8988T (cell line): ENCODE results near the gene PRR23E.

Experiments used
- DNase-seq: peaks from one replicate; pipeline ENCODE4 v3.0.0; 2011

Gene PRR23E

GRCh38 chr3:127235706-127236105, 42.8 kb downstream of the PRR23E start:
- no peak for DNase-seq

DNA sequence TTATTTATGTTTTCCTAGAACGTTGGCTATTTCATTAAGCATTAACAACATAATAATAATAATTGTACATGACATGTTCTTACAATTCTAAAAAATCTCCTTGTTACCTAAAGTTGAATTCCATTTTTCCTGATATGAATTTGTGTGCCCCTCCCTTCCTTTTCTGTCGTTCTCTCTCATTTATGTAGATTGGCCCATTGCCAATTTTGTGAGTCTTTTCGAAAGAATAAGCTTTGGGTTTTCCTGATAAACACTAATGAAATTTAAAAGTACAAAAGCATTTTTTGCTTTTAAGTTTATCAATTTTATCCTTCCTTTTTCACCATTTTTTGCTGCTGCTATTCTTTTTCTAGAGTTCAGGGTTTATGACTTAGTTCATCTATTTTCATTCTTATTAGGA, 44.9 kb downstream of the PRR23E start:
- DNase-seq, result no peak

- no peak for DNase-seq
These were observed 45.7 kb downstream of the PRR23E start for GRCh38 chr3:127238602-127239001.

DNA sequence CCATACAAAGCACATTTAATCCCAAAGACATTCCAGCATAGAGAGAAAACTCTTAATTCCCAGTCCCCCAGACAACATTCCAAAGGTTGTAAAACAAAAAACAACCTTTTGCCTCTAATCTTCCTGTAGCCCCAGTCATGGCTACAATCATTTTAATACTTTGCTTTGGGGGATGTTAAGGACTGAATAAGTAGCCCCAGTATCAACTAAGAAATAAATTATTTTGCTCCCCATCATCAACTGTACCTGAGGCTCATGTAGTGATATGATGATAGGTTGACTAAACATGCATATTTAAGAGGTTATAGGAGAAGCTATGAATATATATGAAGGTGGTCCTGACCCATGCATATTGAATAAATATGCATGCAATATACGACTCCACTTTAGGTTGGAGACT, 54.4 kb downstream of the PRR23E start:
- DNase-seq, result no peak
